Uterus (tissue), 2 donors: ENCODE data around the gene STAP2.

Experiments used
- POLR2A ChIP-seq, 2 donors: fragments of 450-650 bp; IDR thresholded peaks; one replicate each; pipeline ENCODE4 v1.6.1; 2016; ENCODE audit warnings: antibody characterized with exemption in 2 of 2, mild to moderate bottlenecking in 1 of 2, moderate library complexity in 1 of 2
- TF ChIP-seq, protein P1 (sequence below), 4 experiments: fragments of 200-600 bp in 2 of 4; fragments of 450-650 bp in 2 of 4; sonication (generic) in 2 of 4; IDR thresholded peaks; one replicate each; pipeline ENCODE4 v1.5.1; 2016 to 2019; ENCODE audit warnings: antibody characterized with exemption in 4 of 4, mild to moderate bottlenecking in 2 of 4, moderate library complexity in 1 of 4

DNA sequence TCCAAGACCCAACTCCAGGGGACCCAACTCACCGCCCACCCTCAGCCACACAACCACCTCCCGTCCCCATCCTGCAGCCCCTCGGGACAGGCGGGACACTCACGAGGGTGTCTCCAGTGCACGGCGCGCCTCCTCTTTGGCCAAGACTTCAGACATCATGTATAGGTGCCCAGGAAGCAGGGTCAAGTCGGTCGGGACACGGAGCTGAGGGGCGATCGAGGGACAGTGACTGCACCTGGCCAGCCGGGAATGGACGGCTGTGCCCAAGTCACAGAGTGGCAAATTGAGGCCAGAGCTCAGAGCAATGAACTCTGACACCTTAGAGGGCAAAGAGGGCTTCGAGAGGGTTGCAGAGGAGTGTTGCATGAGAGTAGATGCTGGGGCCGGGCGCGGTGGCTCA is 8.8 kb downstream of the STAP2 start:
- no peak for TF ChIP-seq POLR2A (IDR thresholded peaks at IDR 0.05)
- TF ChIP-seq, protein P1, sequence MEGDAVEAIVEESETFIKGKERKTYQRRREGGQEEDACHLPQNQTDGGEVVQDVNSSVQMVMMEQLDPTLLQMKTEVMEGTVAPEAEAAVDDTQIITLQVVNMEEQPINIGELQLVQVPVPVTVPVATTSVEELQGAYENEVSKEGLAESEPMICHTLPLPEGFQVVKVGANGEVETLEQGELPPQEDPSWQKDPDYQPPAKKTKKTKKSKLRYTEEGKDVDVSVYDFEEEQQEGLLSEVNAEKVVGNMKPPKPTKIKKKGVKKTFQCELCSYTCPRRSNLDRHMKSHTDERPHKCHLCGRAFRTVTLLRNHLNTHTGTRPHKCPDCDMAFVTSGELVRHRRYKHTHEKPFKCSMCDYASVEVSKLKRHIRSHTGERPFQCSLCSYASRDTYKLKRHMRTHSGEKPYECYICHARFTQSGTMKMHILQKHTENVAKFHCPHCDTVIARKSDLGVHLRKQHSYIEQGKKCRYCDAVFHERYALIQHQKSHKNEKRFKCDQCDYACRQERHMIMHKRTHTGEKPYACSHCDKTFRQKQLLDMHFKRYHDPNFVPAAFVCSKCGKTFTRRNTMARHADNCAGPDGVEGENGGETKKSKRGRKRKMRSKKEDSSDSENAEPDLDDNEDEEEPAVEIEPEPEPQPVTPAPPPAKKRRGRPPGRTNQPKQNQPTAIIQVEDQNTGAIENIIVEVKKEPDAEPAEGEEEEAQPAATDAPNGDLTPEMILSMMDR (IDR thresholded peaks at IDR 0.05) = no peak
